Mesendoderm (in vitro differentiated cells): ENCODE measurements around the gene NEK8.

ENCODE experiments used
- DNase-seq: peaks from one replicate; pipeline ENCODE4 v3.0.0; 2013
- H2AK5ac ChIP-seq: 2 replicates; pipeline ENCODE4 v1.6.1; 2013; ENCODE audit warnings: low read length, inconsistent platforms
- H2BK120ac ChIP-seq: 2 replicates; pipeline ENCODE4 v1.6.1; 2013; ENCODE audit warnings: low read depth, mild to moderate bottlenecking, low read length, moderate library complexity, mixed read lengths
- H2BK15ac ChIP-seq: replicated peaks from 2 replicates; pipeline ENCODE4 v1.6.1; 2013; ENCODE audit warnings: low read depth, mild to moderate bottlenecking, moderate library complexity
- H2BK5ac ChIP-seq: 2 replicates; pipeline ENCODE4 v1.6.1; 2013; ENCODE audit warnings: low read length, inconsistent platforms
- H3K18ac ChIP-seq: 2 replicates; pipeline ENCODE4 v1.6.1; 2013; ENCODE audit warnings: mild to moderate bottlenecking, low read length, mixed read lengths
- H3K23ac ChIP-seq: one replicate; pipeline ENCODE4 v1.6.1; 2013; ENCODE audit warnings: low read length
- H3K27ac ChIP-seq: 2 replicates; pipeline ENCODE4 v1.5.1; 2013; ENCODE audit warnings: low read depth, mild to moderate bottlenecking, inconsistent platforms, low read length, moderate library complexity
- H3K27me3 ChIP-seq: 2 replicates; pipeline ENCODE4 v1.6.1; 2013; ENCODE audit warnings: low read length, control low read depth, mild to moderate bottlenecking, inconsistent platforms; ENCODE audit not compliant: insufficient read depth, poor library complexity
- H3K36me3 ChIP-seq: 2 replicates; pipeline ENCODE4 v1.6.1; 2013; ENCODE audit warnings: low read length, inconsistent platforms; ENCODE audit not compliant: control insufficient read depth, insufficient read depth
- H3K4ac ChIP-seq: one replicate; pipeline ENCODE4 v1.6.1; 2013; ENCODE audit warnings: low read depth, mild to moderate bottlenecking, low read length, moderate library complexity
- H3K4me1 ChIP-seq: 2 replicates; pipeline ENCODE4 v1.6.1; 2013; ENCODE audit warnings: low read depth, low read length, inconsistent platforms; ENCODE audit not compliant: control insufficient read depth
- H3K4me2 ChIP-seq: 2 replicates; pipeline ENCODE4 v1.6.1; 2013; ENCODE audit warnings: low read length
- H3K4me3 ChIP-seq: 2 replicates; pipeline ENCODE4 v1.5.1; 2013; ENCODE audit warnings: mild to moderate bottlenecking, low read length
- H3K56ac ChIP-seq: one replicate; pipeline ENCODE4 v1.6.1; 2013; ENCODE audit warnings: low read length
- H3K79me1 ChIP-seq: 2 replicates; pipeline ENCODE4 v1.6.1; 2013; ENCODE audit warnings: low read length, inconsistent platforms
- H3K79me2 ChIP-seq: 2 replicates; pipeline ENCODE4 v1.6.1; 2013; ENCODE audit warnings: mild to moderate bottlenecking, low read length; ENCODE audit not compliant: control insufficient read depth, insufficient read depth
- H3K9ac ChIP-seq: 2 replicates; pipeline ENCODE4 v1.6.1; 2013; ENCODE audit warnings: low read length, inconsistent platforms
- H4K5ac ChIP-seq: one replicate; pipeline ENCODE4 v1.6.1; 2013; ENCODE audit warnings: low read length
- H4K8ac ChIP-seq: one replicate; pipeline ENCODE4 v1.6.1; 2013; ENCODE audit warnings: low read depth, mild to moderate bottlenecking, control low read depth, low read length, moderate library complexity
- WGBS: extraction: QIAGEN DNeasy Blood & Tissue Kit; methylation state at CpG from one replicate; pipeline ENCODE4 v1.1.7; 2013; ENCODE audit warnings: low lambda C conversion rate, missing lambda C conversion rate; ENCODE audit not compliant: insufficient coverage; ENCODE audit errors: extremely low coverage; 5-methylcytosine and 5-hydroxymethylcytosine counted together

Gene NEK8

DNA sequence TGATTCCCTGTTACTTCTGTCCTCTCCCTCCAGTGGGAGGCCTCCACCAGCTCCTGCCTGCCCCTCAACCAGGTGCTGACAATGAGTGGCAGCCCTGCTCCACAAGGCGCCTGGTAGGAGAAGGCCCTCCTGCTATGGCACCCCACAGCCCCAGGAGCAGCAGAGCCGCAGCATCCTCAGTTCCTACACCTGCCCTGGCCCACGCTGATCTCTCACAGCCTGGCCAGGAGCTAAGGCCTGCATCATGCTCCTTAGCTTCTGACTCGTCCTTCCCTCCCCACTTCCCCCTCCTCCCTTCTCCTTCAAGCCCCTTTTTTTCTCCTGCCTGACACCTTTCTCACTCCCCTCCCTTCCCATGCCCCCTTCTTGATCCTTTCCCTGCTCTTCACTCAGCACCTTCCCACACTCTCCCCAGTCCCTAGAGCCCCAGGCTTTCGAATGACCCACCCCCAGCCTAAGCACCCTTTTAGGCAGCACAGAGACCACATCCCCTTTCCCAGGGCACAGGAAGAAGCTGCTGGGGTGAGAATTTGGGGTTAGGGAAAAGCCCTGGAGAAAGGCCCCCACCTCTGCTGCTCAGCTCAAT, 23.4 kb upstream of the NEK8 start:
- H3K79me2 ChIP-seq: peaks cover 2% of the 10 kb centered on the region
- H3K4me2 ChIP-seq: no peak overlapping the region
- no peaks in the 10 kb centered on the region for H3K27me3 ChIP-seq
- no CpG with 5 or more reads among the region's 5 CpGs for WGBS
- no peak overlapping the region for H2AK5ac ChIP-seq
- DNase-seq: peak; percentile 30
- H2BK15ac ChIP-seq: no peak overlapping the region
- H3K4ac ChIP-seq: no peak overlapping the region
- H2BK5ac ChIP-seq: no peak overlapping the region
- peaks cover 4% of the 10 kb centered on the region for H3K79me1 ChIP-seq
- H2BK120ac ChIP-seq: no peak overlapping the region
- H3K27ac ChIP-seq: no peak overlapping the region
- no peak overlapping the region for H3K9ac ChIP-seq
- no peak overlapping the region for H4K8ac ChIP-seq
- peaks cover 11% of the 10 kb centered on the region for H3K36me3 ChIP-seq
- no peak overlapping the region for H3K18ac ChIP-seq
- no peak overlapping the region for H3K23ac ChIP-seq
- no peak overlapping the region for H4K5ac ChIP-seq
- H3K4me3 ChIP-seq: no peak overlapping the region
- H3K4me1 ChIP-seq: no peaks in the 10 kb centered on the region
- no peak overlapping the region for H3K56ac ChIP-seq

GRCh38 chr17:28705728-28706334, 22.8 kb upstream of the NEK8 start:
- no peak overlapping the region for H3K23ac ChIP-seq
- no CpG with 5 or more reads among the region's 10 CpGs for WGBS
- no peak overlapping the region for H3K4me2 ChIP-seq
- no peak overlapping the region for H4K5ac ChIP-seq
- H3K9ac ChIP-seq: no peak overlapping the region
- H3K4me3 ChIP-seq: no peak overlapping the region
- H3K4me1 ChIP-seq: no peaks in the 10 kb centered on the region
- H2BK120ac ChIP-seq: no peak overlapping the region
- no peak overlapping the region for H3K4ac ChIP-seq
- H3K27ac ChIP-seq: no peak overlapping the region
- no peaks in the 10 kb centered on the region for H3K27me3 ChIP-seq
- no peak overlapping the region for H4K8ac ChIP-seq
- no peak overlapping the region for H3K56ac ChIP-seq
- H2BK5ac ChIP-seq: no peak overlapping the region
- H2BK15ac ChIP-seq: no peak overlapping the region
- H2AK5ac ChIP-seq: no peak overlapping the region
- H3K36me3 ChIP-seq: peaks cover 6% of the 10 kb centered on the region
- DNase-seq: no peak
- peaks cover 2% of the 10 kb centered on the region for H3K79me2 ChIP-seq
- no peak overlapping the region for H3K18ac ChIP-seq
- H3K79me1 ChIP-seq: peaks cover 4% of the 10 kb centered on the region

- Histone ChIP-seq H3K4me2 (no peak overlapping the region), H4K5ac (no peak overlapping the region), H2BK5ac (no peak overlapping the region), H3K4me1 (no peaks in the 10 kb centered on the region), H3K18ac (no peak overlapping the region), H3K4me3 (no peak overlapping the region), H3K27ac (no peak overlapping the region), H3K23ac (no peak overlapping the region), H3K79me2 (peaks cover 2% of the 10 kb centered on the region), H3K79me1 (peaks cover 4% of the 10 kb centered on the region), H2BK120ac (no peak overlapping the region), H3K27me3 (no peaks in the 10 kb centered on the region), H3K56ac (no peak overlapping the region), H2BK15ac (no peak overlapping the region), H3K36me3 (peaks cover 5% of the 10 kb centered on the region), H3K9ac (no peak overlapping the region), H4K8ac (no peak overlapping the region), H3K4ac (no peak overlapping the region), H2AK5ac (no peak overlapping the region)
- DNase-seq: peak; percentile 37
- no CpG with 5 or more reads among the region's 7 CpGs for WGBS
Observed at GRCh38 chr17:28706471-28707338, 21.9 kb upstream of the NEK8 start.

DNA sequence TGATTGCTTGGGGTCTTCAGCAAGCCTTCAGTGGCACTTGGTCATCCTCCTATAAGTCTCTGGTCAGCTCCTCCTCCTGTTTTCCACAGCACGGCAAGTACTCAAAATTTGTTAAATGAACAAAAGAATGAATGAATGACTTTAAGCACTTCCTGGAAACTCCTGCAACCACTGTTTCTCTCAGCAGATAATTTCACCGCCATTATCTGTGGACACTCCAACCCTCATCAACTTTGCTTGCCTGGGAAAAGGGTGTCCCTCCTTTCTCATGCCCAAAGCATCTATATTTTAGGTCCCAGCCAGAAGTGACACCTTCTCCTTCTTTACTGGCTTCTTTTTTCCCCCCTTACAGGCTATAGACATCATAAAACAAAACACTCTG, 21.3 kb upstream of the NEK8 start:
- no peak overlapping the region for H3K4me3 ChIP-seq
- H3K27ac ChIP-seq: no peak overlapping the region
- no peak overlapping the region for H4K8ac ChIP-seq
- H2BK120ac ChIP-seq: no peak overlapping the region
- H3K9ac ChIP-seq: no peak overlapping the region
- H3K36me3 ChIP-seq: peaks cover 2% of the 10 kb centered on the region
- no peak overlapping the region for H2AK5ac ChIP-seq
- no peak overlapping the region for H3K56ac ChIP-seq
- DNase-seq: no peak
- H3K79me1 ChIP-seq: peaks cover 4% of the 10 kb centered on the region
- H3K18ac ChIP-seq: no peak overlapping the region
- H3K27me3 ChIP-seq: no peaks in the 10 kb centered on the region
- no peak overlapping the region for H2BK5ac ChIP-seq
- H3K4ac ChIP-seq: no peak overlapping the region
- no CpG with 5 or more reads among the region's 2 CpGs for WGBS
- H3K23ac ChIP-seq: no peak overlapping the region
- no peak overlapping the region for H4K5ac ChIP-seq
- no peak overlapping the region for H3K4me2 ChIP-seq
- peaks cover under 1% of the 10 kb centered on the region for H3K4me1 ChIP-seq
- no peak overlapping the region for H2BK15ac ChIP-seq
- peaks cover 2% of the 10 kb centered on the region for H3K79me2 ChIP-seq

- Histone ChIP-seq H3K23ac (no peak overlapping the region), H3K79me1 (peaks cover 19% of the 10 kb centered on the region), H3K27me3 (no peaks in the 10 kb centered on the region), H3K36me3 (peaks cover 11% of the 10 kb centered on the region), H3K4me1 (peaks cover 6% of the 10 kb centered on the region), H3K9ac (peak overlapping the region; percentile 83), H4K5ac (no peak overlapping the region), H3K56ac (peak overlapping the region; percentile 96), H3K4me2 (peak overlapping the region; percentile 52), H2BK15ac (no peak overlapping the region), H3K18ac (peak overlapping the region; percentile 69), H2BK5ac (peak overlapping the region; percentile 88), H4K8ac (no peak overlapping the region), H3K4me3 (peak overlapping the region; percentile 61), H3K79me2 (peaks cover 11% of the 10 kb centered on the region), H2BK120ac (no peak overlapping the region), H2AK5ac (peak overlapping the region; percentile 97), H3K27ac (peak overlapping the region; percentile 97), H3K4ac (peak overlapping the region; percentile 76)
- peak; percentile 97 for DNase-seq
- no CpG with 5 or more reads among the region's 74 CpGs for WGBS
Observed at GRCh38 chr17:28710861-28711722, 17.5 kb upstream of the NEK8 start.
